Measurements from ENCODE around the gene SLC7A6. TPM values are rescaled to one million over a fixed set of nuclear protein-coding genes. Genes with fewer than 3 reads are reported as not detected.

The SLC7A6 gene
- total and polyA plus RNA-seq, 2 of the 13 experiments (the other 11 are each of a cell fraction or from before 2014, with no cell fraction given) = 35.8 to 70.8 TPM

DNA sequence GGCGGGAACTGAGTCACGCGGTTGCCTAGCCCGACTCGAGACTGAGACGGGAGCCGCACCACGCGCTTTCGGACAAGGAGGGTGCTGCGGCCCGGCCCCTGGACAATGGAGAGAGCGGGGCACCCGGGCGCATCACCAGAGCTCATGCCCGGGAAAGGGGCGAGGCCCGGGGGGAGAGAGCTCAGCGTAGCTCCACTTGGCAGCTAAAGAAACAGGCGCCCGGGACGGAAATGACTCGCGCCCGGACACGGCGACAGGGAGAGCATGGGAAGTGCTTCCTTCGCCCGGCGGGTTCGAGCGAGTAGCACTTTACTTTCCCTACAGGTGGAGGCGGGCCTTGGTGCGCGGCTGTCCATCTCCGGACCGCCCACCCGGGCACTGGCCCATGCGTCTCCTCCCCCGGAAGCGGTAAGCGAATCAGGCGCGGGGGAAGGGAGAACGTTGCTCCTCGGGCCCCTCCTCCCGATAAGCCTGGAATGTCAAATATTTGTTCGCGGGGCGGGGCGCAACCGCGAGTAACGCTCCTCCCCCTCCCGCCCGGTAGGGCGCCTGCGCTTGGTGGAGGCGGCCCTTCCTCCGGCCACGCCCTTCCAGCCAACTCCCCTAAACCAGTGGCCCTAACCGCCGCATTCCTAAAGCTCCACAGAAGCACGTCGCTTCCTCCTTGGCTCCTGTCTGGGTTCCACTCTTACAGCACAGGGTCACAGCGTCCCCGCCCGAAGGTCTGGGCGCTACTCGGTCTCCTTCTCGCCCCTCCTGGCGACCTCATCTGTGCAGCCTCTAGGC is 26.9 kb upstream of the SLC7A6 start (continued):
- TF ChIP-seq ZKSCAN8 (CRISPR knock-in tag; IDR thresholded peaks at IDR 0.05; ENCODE audit: borderline replicate concordance) (peak; percentile 71), SOX13 (IDR thresholded peaks at IDR 0.05) (no peak), SOX13 (CRISPR knock-in tag; conservative IDR thresholded peaks at IDR 0.05 in 1 of 2, IDR thresholded peaks at IDR 0.05 in 1 of 2) (peak in 1 of 2 experiments; percentile 81; a peak in 3 of 4 replicates), ZNF891 (CRISPR knock-in tag; IDR thresholded peaks at IDR 0.05) (peak; percentile 57; the same call in 1 of the 2 replicates), XBP1 (CRISPR knock-in tag; IDR thresholded peaks at IDR 0.05) (0 out of 2 replicates have a peak, but pooled peaks have one; percentile 33), ZNF383 (CRISPR knock-in tag; IDR thresholded peaks at IDR 0.05; ENCODE audit: borderline replicate concordance) (no peak), ZNF337 (CRISPR knock-in tag; IDR thresholded peaks at IDR 0.05; ENCODE audit: borderline replicate concordance, low read depth) (no peak), ZFP62 (CRISPR knock-in tag; IDR thresholded peaks at IDR 0.05) (no peak), KLF15 (CRISPR knock-in tag; IDR thresholded peaks at IDR 0.05; ENCODE audit: borderline replicate concordance) (peak; percentile 97; the same call in 1 of the 2 replicates), SCMH1 (CRISPR knock-in tag; IDR thresholded peaks at IDR 0.05; ENCODE audit: borderline replicate concordance) (no peak), RNF2 (conservative IDR thresholded peaks at IDR 0.05; ENCODE audit: low read depth) (0 out of 2 replicates have a peak, but pooled peaks have one; percentile 35), STAG1 (CRISPR knock-in tag; IDR thresholded peaks at IDR 0.05) (peak; percentile 3; the same call in 1 of the 2 replicates), ZNF329 (CRISPR knock-in tag; IDR thresholded peaks at IDR 0.05; ENCODE audit: low read depth) (0 out of 2 replicates have a peak, but pooled peaks have one; percentile 21), ZNF335 (CRISPR knock-in tag; IDR thresholded peaks at IDR 0.05) (no peak; the same call in 1 of the 2 replicates)
- TF ChIP-seq, protein P1, sequence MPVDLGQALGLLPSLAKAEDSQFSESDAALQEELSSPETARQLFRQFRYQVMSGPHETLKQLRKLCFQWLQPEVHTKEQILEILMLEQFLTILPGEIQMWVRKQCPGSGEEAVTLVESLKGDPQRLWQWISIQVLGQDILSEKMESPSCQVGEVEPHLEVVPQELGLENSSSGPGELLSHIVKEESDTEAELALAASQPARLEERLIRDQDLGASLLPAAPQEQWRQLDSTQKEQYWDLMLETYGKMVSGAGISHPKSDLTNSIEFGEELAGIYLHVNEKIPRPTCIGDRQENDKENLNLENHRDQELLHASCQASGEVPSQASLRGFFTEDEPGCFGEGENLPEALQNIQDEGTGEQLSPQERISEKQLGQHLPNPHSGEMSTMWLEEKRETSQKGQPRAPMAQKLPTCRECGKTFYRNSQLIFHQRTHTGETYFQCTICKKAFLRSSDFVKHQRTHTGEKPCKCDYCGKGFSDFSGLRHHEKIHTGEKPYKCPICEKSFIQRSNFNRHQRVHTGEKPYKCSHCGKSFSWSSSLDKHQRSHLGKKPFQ (CRISPR knock-in tag; IDR thresholded peaks at IDR 0.05; ENCODE audit: insufficient replicate concordance) = no peak
- TF ChIP-seq, protein P2, sequence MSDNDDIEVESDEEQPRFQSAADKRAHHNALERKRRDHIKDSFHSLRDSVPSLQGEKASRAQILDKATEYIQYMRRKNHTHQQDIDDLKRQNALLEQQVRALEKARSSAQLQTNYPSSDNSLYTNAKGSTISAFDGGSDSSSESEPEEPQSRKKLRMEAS (IDR thresholded peaks at IDR 0.05) = peak; percentile 84
- TF ChIP-seq, protein P3, sequence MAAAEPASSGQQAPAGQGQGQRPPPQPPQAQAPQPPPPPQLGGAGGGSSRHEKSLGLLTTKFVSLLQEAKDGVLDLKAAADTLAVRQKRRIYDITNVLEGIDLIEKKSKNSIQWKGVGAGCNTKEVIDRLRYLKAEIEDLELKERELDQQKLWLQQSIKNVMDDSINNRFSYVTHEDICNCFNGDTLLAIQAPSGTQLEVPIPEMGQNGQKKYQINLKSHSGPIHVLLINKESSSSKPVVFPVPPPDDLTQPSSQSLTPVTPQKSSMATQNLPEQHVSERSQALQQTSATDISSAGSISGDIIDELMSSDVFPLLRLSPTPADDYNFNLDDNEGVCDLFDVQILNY (CRISPR knock-in tag; conservative IDR thresholded peaks at IDR 0.05) = no peak; the same call in 1 of the 2 replicates
- TF ChIP-seq, protein P4, sequence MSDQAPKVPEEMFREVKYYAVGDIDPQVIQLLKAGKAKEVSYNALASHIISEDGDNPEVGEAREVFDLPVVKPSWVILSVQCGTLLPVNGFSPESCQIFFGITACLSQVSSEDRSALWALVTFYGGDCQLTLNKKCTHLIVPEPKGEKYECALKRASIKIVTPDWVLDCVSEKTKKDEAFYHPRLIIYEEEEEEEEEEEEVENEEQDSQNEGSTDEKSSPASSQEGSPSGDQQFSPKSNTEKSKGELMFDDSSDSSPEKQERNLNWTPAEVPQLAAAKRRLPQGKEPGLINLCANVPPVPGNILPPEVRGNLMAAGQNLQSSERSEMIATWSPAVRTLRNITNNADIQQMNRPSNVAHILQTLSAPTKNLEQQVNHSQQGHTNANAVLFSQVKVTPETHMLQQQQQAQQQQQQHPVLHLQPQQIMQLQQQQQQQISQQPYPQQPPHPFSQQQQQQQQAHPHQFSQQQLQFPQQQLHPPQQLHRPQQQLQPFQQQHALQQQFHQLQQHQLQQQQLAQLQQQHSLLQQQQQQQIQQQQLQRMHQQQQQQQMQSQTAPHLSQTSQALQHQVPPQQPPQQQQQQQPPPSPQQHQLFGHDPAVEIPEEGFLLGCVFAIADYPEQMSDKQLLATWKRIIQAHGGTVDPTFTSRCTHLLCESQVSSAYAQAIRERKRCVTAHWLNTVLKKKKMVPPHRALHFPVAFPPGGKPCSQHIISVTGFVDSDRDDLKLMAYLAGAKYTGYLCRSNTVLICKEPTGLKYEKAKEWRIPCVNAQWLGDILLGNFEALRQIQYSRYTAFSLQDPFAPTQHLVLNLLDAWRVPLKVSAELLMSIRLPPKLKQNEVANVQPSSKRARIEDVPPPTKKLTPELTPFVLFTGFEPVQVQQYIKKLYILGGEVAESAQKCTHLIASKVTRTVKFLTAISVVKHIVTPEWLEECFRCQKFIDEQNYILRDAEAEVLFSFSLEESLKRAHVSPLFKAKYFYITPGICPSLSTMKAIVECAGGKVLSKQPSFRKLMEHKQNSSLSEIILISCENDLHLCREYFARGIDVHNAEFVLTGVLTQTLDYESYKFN (CRISPR knock-in tag; conservative IDR thresholded peaks at IDR 0.05) = peak; percentile 96
- TF ChIP-seq, protein P5, sequence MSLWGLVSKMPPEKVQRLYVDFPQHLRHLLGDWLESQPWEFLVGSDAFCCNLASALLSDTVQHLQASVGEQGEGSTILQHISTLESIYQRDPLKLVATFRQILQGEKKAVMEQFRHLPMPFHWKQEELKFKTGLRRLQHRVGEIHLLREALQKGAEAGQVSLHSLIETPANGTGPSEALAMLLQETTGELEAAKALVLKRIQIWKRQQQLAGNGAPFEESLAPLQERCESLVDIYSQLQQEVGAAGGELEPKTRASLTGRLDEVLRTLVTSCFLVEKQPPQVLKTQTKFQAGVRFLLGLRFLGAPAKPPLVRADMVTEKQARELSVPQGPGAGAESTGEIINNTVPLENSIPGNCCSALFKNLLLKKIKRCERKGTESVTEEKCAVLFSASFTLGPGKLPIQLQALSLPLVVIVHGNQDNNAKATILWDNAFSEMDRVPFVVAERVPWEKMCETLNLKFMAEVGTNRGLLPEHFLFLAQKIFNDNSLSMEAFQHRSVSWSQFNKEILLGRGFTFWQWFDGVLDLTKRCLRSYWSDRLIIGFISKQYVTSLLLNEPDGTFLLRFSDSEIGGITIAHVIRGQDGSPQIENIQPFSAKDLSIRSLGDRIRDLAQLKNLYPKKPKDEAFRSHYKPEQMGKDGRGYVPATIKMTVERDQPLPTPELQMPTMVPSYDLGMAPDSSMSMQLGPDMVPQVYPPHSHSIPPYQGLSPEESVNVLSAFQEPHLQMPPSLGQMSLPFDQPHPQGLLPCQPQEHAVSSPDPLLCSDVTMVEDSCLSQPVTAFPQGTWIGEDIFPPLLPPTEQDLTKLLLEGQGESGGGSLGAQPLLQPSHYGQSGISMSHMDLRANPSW (CRISPR knock-in tag; IDR thresholded peaks at IDR 0.05; ENCODE audit: borderline replicate concordance) = no peak; the same call in 1 of the 2 replicates
